AG08395 (cell line): ENCODE results near the gene ZNF326.

ENCODE experiments used
- DNase-seq: peaks from one replicate; pipeline ENCODE4 v3.0.0; 2012; ENCODE audit warnings: mixed read lengths, low spot score

ZNF326 gene

GRCh38 chr1:90074566-90074965, 79.7 kb downstream of the ZNF326 start:
- no peak for DNase-seq

- DNase-seq: no peak
Observed at GRCh38 chr1:90074970-90075391, 80.1 kb downstream of the ZNF326 start.

DNA sequence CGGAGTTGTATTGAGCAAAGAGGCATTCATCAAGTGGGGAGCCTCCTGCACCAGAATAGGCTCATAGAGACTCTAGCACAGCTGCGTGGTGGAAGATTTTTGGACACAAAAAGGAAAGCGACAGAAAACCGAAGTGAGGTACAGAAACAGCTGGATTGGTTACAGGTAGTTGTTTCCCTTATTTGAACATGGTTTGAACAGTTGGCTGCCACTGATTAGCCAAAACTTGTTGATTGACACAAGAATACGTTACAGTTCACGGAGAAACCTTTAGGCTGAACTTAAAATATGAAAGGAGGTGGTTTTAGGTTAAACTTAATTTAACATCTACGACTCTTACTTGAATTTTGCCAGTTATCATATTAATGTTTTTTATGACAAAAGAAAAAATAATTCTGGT, 89.1 kb downstream of the ZNF326 start:
- no peak for DNase-seq
